NCI-H510A treated with DMSO at 0.1 percent for 48 hours (cell line): ENCODE data around the gene IP6K1.
"Not testable (repeated sequence)": the region's sequence is repeated elsewhere in the genome, so short reads cannot be mapped to it uniquely, and the experiment has no call there.

Experiments used
- DNase-seq: peaks from one replicate; lab custom pipeline; 2025; lab: John Stamatoyannopoulos, UW

The IP6K1 gene

GRCh38 chr3:49793486-49794085 lies 7.2 kb upstream of the IP6K1 start:
- no peak for DNase-seq

- DNase-seq: no peak
Measured at GRCh38 chr3:49792371-49793150, 6.2 kb upstream of the IP6K1 start.

GRCh38 chr3:49791571-49791970 lies 5.2 kb upstream of the IP6K1 start:
- DNase-seq: no peak

- DNase-seq: no peak
Measured at GRCh38 chr3:49790626-49791411, 4.5 kb upstream of the IP6K1 start.

- no peak for DNase-seq
Measured at GRCh38 chr3:49788056-49788455, 1.7 kb upstream of the IP6K1 start.

- DNase-seq: no peak
Measured at GRCh38 chr3:49787536-49787935, 1.2 kb upstream of the IP6K1 start.

- DNase-seq: no peak
Measured at GRCh38 chr3:49787182-49787464, 781 bp upstream of the IP6K1 start.

GRCh38 chr3:49785565-49786356 lies 581 bp downstream of the IP6K1 start:
- DNase-seq: peak; percentile 9

- DNase-seq: not testable (repeated sequence)
Measured at GRCh38 chr3:49782277-49782676, 4.1 kb downstream of the IP6K1 start.

GRCh38 chr3:49781415-49782199 lies 4.7 kb downstream of the IP6K1 start:
- no peak for DNase-seq

- not testable (repeated sequence) for DNase-seq
Measured at GRCh38 chr3:49780975-49781365, 5.4 kb downstream of the IP6K1 start.

- no peak for DNase-seq
Measured at GRCh38 chr3:49780080-49780974, 6.0 kb downstream of the IP6K1 start.

- no peak for DNase-seq
Measured at GRCh38 chr3:49779358-49780079, 6.8 kb downstream of the IP6K1 start.

- DNase-seq: not testable (repeated sequence)
Measured at GRCh38 chr3:49776101-49776500, 10.2 kb downstream of the IP6K1 start.

GRCh38 chr3:49775538-49775937 lies 10.8 kb downstream of the IP6K1 start:
- no peak for DNase-seq

- DNase-seq: no peak
Measured at GRCh38 chr3:49772703-49773102, 13.6 kb downstream of the IP6K1 start.

- DNase-seq: no peak
Measured at GRCh38 chr3:49771340-49771938, 14.9 kb downstream of the IP6K1 start.

GRCh38 chr3:49769926-49770325 lies 16.4 kb downstream of the IP6K1 start:
- no peak for DNase-seq

GRCh38 chr3:49769286-49769915 lies 16.9 kb downstream of the IP6K1 start:
- no peak for DNase-seq
